Caco-2 (cell line): ENCODE results near the gene NPAS3. TPM values are rescaled to one million over a fixed set of nuclear protein-coding genes. Genes with fewer than 3 reads are reported as not detected.

ENCODE experiments used
- BruUV-seq: library from RNA; stranded (reverse); fragments of 400-500 nt; replicated peaks from 2 replicates; lab custom pipeline; 2021; lab: Mats Ljungman, UMichigan
- CTCF ChIA-PET: fragments of 300-600 bp; sonication (Branson Sonifier 250); formaldehyde crosslinking; loops from one replicate; lab custom pipeline; 2022; ENCODE audit warnings: antibody characterized with exemption; lab: Charles Lee
- POLR2A ChIA-PET: fragments of 300-600 bp; sonication (Branson Sonifier 250); formaldehyde crosslinking; loops from one replicate; lab custom pipeline; 2022; ENCODE audit warnings: antibody characterized with exemption; lab: Charles Lee
- DNase-seq, 2 experiments: peaks; one replicate each; pipeline versions ENCODE4 v3.0.0 to v3.0.0-alpha.2; 2020 to 2022
- H3K27me3 ChIP-seq: replicated peaks from 2 replicates; pipeline ENCODE4 v1.6.0; 2011; ENCODE audit warnings: low read length; ENCODE audit not compliant: control insufficient read depth, insufficient read depth
- H3K36me3 ChIP-seq: 2 replicates; pipeline ENCODE4 v1.5.1; 2011; ENCODE audit warnings: low read length; ENCODE audit not compliant: control insufficient read depth, insufficient read depth
- H3K4me1 ChIP-seq: fragments of 250-450 bp; sonication (Bioruptor Pico); 2 replicates; pipeline ENCODE4 v1.5.1; 2020; ENCODE audit warnings: mild to moderate bottlenecking
- H3K4me3 ChIP-seq: 2 replicates; pipeline ENCODE4 v1.5.1; 2011; ENCODE audit warnings: low read depth, mild to moderate bottlenecking, control low read depth, low read length
- H3K9me3 ChIP-seq: fragments of 250-450 bp; sonication (Bioruptor Pico); 2 replicates; pipeline ENCODE4 v1.5.1; 2020; ENCODE audit warnings: mild to moderate bottlenecking, moderate library complexity
- H3K27ac Mint-ChIP-seq: one replicate; pipeline ENCODE4 v1.8.0; 2022; ENCODE audit warnings: mixed read lengths; ENCODE audit not compliant: unreplicated experiment
- H3K27me3 Mint-ChIP-seq: one replicate; pipeline ENCODE4 v1.8.0; 2022; ENCODE audit warnings: mixed read lengths; ENCODE audit not compliant: insufficient read depth, unreplicated experiment
- H3K36me3 Mint-ChIP-seq: one replicate; pipeline ENCODE4 v1.8.0; 2022; ENCODE audit warnings: mild to moderate bottlenecking, mixed read lengths; ENCODE audit not compliant: insufficient read depth, unreplicated experiment
- H3K4me1 Mint-ChIP-seq: one replicate; pipeline ENCODE4 v1.8.0; 2022; ENCODE audit warnings: low read depth, mixed read lengths; ENCODE audit not compliant: unreplicated experiment
- H3K4me3 Mint-ChIP-seq: one replicate; pipeline ENCODE4 v1.8.0; 2022; ENCODE audit warnings: mild to moderate bottlenecking, moderate library complexity, mixed read lengths; ENCODE audit not compliant: unreplicated experiment
- H3K9me3 Mint-ChIP-seq: one replicate; pipeline ENCODE4 v1.8.0; 2022; ENCODE audit warnings: mixed read lengths; ENCODE audit not compliant: unreplicated experiment
- intact Hi-C: fragments of 100-400 bp; cut with micrococcal nuclease; formaldehyde crosslinking; loops from one replicate; pipeline ENCODE4 v1.10.0; 2022; ENCODE audit not compliant: unreplicated experiment
- total RNA-seq: library from RNA; stranded (reverse); gene quantifications from 2 replicates; pipeline ENCODE4 v1.2.3, GENCODE V29; 2022
- TF ChIP-seq, protein P1 (sequence below), 2 experiments: fragments of 200-600 bp in 1 of 2; IDR thresholded peaks; 1 replicate in 1 of 2; 2 replicates in 1 of 2; pipeline versions ENCODE4 v1.5.1 to v1.8.0; 2011 to 2022; ENCODE audit warnings: antibody characterized with exemption in 1 of 2, control low read depth in 1 of 2, inconsistent platforms in 1 of 2, low read depth in 1 of 2, low read length in 1 of 2, mild to moderate bottlenecking in 1 of 2, moderate library complexity in 1 of 2; ENCODE audit not compliant: insufficient read depth in 1 of 2, severe bottlenecking in 1 of 2, unreplicated experiment in 1 of 2

The NPAS3 gene
- total RNA-seq, 1 experiment from 2014 or later: not detected

DNA sequence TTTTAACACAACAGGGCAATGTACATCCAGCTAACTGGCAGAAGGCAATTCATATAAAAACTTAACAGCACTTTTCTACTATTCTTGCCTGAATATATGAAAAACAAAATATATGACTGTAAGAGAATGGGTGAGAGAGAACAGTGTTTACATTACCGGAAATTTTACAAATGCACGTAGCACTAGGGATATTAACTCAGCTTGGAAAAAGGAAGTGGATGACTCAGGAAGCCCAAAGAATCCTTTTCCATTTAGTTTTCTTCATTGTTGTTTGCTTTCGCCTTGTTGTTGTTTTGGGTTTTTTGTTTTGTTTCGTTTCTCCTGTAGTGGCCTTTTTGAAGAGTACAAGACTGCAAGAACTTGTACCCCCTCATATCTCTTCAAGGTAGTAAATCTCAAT is 716.7 kb downstream of the NPAS3 start:
- Mint-ChIP-seq H3K36me3 (no peaks in the 10 kb centered on the region), H3K4me1 (no peaks in the 10 kb centered on the region), H3K9me3 (no peaks in the 10 kb centered on the region), H3K4me3 (no peak overlapping the region), H3K27me3 (peaks cover 21% of the 10 kb centered on the region), H3K27ac (no peak overlapping the region)
- DNase-seq: no peak
- ChIA-PET POLR2A (no interaction called here), CTCF (no interaction called here)
- intact Hi-C loops: no loop called here
- Histone ChIP-seq H3K4me3 (no peak overlapping the region), H3K36me3 (no peaks in the 10 kb centered on the region), H3K4me1 (no peaks in the 10 kb centered on the region), H3K9me3 (no peaks in the 10 kb centered on the region), H3K27me3 (no peaks in the 10 kb centered on the region)
- no TSS peak for BruUV-seq
- TF ChIP-seq, protein P1, sequence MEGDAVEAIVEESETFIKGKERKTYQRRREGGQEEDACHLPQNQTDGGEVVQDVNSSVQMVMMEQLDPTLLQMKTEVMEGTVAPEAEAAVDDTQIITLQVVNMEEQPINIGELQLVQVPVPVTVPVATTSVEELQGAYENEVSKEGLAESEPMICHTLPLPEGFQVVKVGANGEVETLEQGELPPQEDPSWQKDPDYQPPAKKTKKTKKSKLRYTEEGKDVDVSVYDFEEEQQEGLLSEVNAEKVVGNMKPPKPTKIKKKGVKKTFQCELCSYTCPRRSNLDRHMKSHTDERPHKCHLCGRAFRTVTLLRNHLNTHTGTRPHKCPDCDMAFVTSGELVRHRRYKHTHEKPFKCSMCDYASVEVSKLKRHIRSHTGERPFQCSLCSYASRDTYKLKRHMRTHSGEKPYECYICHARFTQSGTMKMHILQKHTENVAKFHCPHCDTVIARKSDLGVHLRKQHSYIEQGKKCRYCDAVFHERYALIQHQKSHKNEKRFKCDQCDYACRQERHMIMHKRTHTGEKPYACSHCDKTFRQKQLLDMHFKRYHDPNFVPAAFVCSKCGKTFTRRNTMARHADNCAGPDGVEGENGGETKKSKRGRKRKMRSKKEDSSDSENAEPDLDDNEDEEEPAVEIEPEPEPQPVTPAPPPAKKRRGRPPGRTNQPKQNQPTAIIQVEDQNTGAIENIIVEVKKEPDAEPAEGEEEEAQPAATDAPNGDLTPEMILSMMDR (IDR thresholded peaks at IDR 0.05; ENCODE audit: insufficient read depth in 1 of 2, low read depth in 1 of 2, low read length in 1 of 2, severe bottlenecking in 1 of 2, unreplicated experiment in 1 of 2): no peak

DNA sequence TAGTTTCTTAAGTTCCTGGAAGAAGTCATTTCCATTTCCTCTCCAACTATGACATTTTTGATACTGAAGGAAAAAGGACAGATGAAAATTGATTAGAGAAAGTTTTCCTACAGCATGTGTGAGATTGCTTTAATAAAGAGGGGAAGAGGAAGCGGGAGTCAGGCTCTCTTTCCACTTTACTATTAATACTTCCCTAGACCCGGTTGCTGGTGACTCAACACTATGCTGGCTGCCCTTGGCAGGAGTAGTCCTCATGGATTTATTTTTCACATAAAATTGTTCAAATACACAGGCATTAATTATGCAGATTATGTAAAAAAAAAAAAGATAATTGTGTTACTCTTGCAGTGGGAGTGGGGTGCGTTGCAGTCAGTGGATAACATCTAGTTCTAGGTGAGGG is 718.8 kb downstream of the NPAS3 start:
- Mint-ChIP-seq H3K27me3 (peaks cover 24% of the 10 kb centered on the region), H3K9me3 (no peaks in the 10 kb centered on the region), H3K4me3 (no peak overlapping the region), H3K4me1 (no peaks in the 10 kb centered on the region), H3K36me3 (no peaks in the 10 kb centered on the region), H3K27ac (no peak overlapping the region)
- no peaks in the 10 kb centered on the region for H3K9me3 ChIP-seq
- ChIA-PET CTCF (no interaction called here), POLR2A (no interaction called here)
- no peak for DNase-seq
- no TSS peak for BruUV-seq
- no peaks in the 10 kb centered on the region for H3K4me1 ChIP-seq
- H3K27me3 ChIP-seq: no peaks in the 10 kb centered on the region
- no peaks in the 10 kb centered on the region for H3K36me3 ChIP-seq
- TF ChIP-seq, protein P1 (IDR thresholded peaks at IDR 0.05; ENCODE audit: insufficient read depth in 1 of 2, low read depth in 1 of 2, low read length in 1 of 2, severe bottlenecking in 1 of 2, unreplicated experiment in 1 of 2): no peak
- intact Hi-C loops: no loop called here
- no peak overlapping the region for H3K4me3 ChIP-seq

DNA sequence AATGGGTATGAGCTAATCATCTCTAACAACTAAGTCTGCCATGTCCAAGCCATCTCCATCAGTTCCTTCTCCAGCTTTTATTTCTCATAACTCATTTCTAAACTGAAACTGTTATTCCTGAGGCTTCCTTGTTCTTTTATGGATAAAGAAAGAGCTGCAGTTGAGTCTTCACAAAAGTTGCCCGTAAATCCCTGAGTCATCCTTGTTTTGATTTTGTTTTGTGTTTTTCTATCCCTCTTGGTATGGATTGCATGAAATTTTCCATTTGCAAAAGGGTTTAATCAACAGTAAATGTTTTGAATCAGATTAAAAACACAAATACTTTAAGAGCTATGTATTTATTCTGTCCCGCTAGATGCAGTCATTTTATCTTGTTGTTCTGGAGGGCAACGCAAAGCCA is 721.6 kb downstream of the NPAS3 start:
- intact Hi-C loops: no loop called here
- H3K4me1 Mint-ChIP-seq: no peaks in the 10 kb centered on the region
- H3K9me3 ChIP-seq: no peaks in the 10 kb centered on the region
- no peak for DNase-seq
- H3K4me3 ChIP-seq: no peak overlapping the region
- TF ChIP-seq, protein P1 (IDR thresholded peaks at IDR 0.05; ENCODE audit: insufficient read depth in 1 of 2, low read depth in 1 of 2, low read length in 1 of 2, severe bottlenecking in 1 of 2, unreplicated experiment in 1 of 2): no peak
- H3K36me3 Mint-ChIP-seq: no peaks in the 10 kb centered on the region
- H3K4me3 Mint-ChIP-seq: no peak overlapping the region
- H3K27ac Mint-ChIP-seq: no peak overlapping the region
- peaks cover 12% of the 10 kb centered on the region for H3K9me3 Mint-ChIP-seq
- H3K27me3 Mint-ChIP-seq: peaks cover 22% of the 10 kb centered on the region
- POLR2A ChIA-PET: no interaction called here
- no peaks in the 10 kb centered on the region for H3K27me3 ChIP-seq
- no TSS peak for BruUV-seq
- CTCF ChIA-PET: no interaction called here
- H3K4me1 ChIP-seq: no peaks in the 10 kb centered on the region
- H3K36me3 ChIP-seq: no peaks in the 10 kb centered on the region
